Prostate gland (tissue), 2 donors: Measurements from ENCODE around the gene RBBP8. TPM values are rescaled to one million over a fixed set of nuclear protein-coding genes. Genes with fewer than 3 reads are reported as not detected.

Experiments
- DNase-seq: peaks from one replicate; pipeline ENCODE4 v3.0.0-alpha.2; 2019; ENCODE audit warnings: low spot score
- H3K27ac ChIP-seq, 2 donors: fragments of 200-600 bp; sonication (generic); 2 replicates each; pipeline ENCODE4 v1.5.1; 2017 to 2019
- H3K27me3 ChIP-seq: fragments of 200-600 bp; sonication (generic); replicated peaks from 2 replicates; pipeline ENCODE4 v1.5.1; 2019; ENCODE audit not compliant: insufficient read depth
- H3K36me3 ChIP-seq, 2 donors: fragments of 200-600 bp; sonication (generic); 1 replicate in 1 of 2; 2 replicates in 1 of 2; pipeline versions ENCODE4 v1.5.1 to v1.8.1; 2017 to 2019
- H3K4me1 ChIP-seq: fragments of 200-600 bp; sonication (generic); replicated peaks from 2 replicates; pipeline ENCODE4 v1.5.1; 2019
- H3K4me3 ChIP-seq, 2 donors: fragments of 200-600 bp; sonication (generic); 2 replicates each; pipeline ENCODE4 v1.5.1; 2017 to 2019
- H3K9me3 ChIP-seq: fragments of 200-600 bp; sonication (generic); 2 replicates; pipeline ENCODE4 v1.5.1; 2017
- CTCF ChIP-seq, 4 experiments: fragments of 200-600 bp in 2 of 4; fragments of 450-650 bp in 2 of 4; sonication (generic) in 2 of 4; IDR thresholded peaks; 1 replicate in 3 of 4; 2 replicates in 1 of 4; pipeline ENCODE4 v1.5.1; 2016 to 2019; ENCODE audit warnings: antibody characterized with exemption in 4 of 4, mild to moderate bottlenecking in 2 of 4, moderate library complexity in 2 of 4
- POLR2A ChIP-seq: fragments of 450-650 bp; IDR thresholded peaks from one replicate; pipeline ENCODE4 v1.6.1; 2016; ENCODE audit warnings: antibody characterized with exemption, mild to moderate bottlenecking
- POLR2AphosphoS5 ChIP-seq: sonication (generic); formaldehyde crosslinking; IDR thresholded peaks from one replicate; pipeline ENCODE4 v1.6.1; 2017; ENCODE audit warnings: antibody characterized with exemption
- WGBS: methylation state at CpG from one replicate; pipeline ENCODE4 v1.1.5; 2018; 5-methylcytosine and 5-hydroxymethylcytosine counted together
- intact Hi-C: fragments of 100-400 bp; cut with DNase I; formaldehyde crosslinking; loops from one replicate; pipeline ENCODE4 v1.14.2; 2022
- total RNA-seq, 2 donors: library from RNA; depleted of rRNA; stranded (reverse); fragments of >200 nt; gene quantifications; one replicate each; pipeline ENCODE4 v1.1.0, GENCODE V29; 2016

RBBP8 gene
- total RNA-seq, 2 donors from 2014 or later: 31.8 to 44.6 TPM

GRCh38 chr18:22964116-22964515, 31.0 kb downstream of the RBBP8 start:
- no peak overlapping the region for H3K27ac ChIP-seq
- no peak for DNase-seq
- H3K36me3 ChIP-seq: no peaks in the 10 kb centered on the region
- intact Hi-C loops: no loop called here
- no peaks in the 10 kb centered on the region for H3K9me3 ChIP-seq
- TF ChIP-seq CTCF (IDR thresholded peaks at IDR 0.05): no peak
- no peak for TF ChIP-seq POLR2AphosphoS5
- no peak for TF ChIP-seq POLR2A
- H3K27me3 ChIP-seq: no peaks in the 10 kb centered on the region
- no peaks in the 10 kb centered on the region for H3K4me1 ChIP-seq
- whole genome bisulfite sequencing: 68% methylated on average over 3 of the region's 3 CpGs
- H3K4me3 ChIP-seq: no peak overlapping the region

- TF ChIP-seq POLR2AphosphoS5 (no peak), CTCF (IDR thresholded peaks at IDR 0.05) (no peak), POLR2A (no peak)
- H3K4me3 ChIP-seq: no peak overlapping the region
- no peak for DNase-seq
- intact Hi-C loops: no loop called here
- no peaks in the 10 kb centered on the region for H3K4me1 ChIP-seq
- H3K36me3 ChIP-seq: no peaks in the 10 kb centered on the region
- H3K27me3 ChIP-seq: no peaks in the 10 kb centered on the region
- H3K27ac ChIP-seq: no peak overlapping the region
- no peaks in the 10 kb centered on the region for H3K9me3 ChIP-seq
Observed at GRCh38 chr18:22964722-22965121, 31.6 kb downstream of the RBBP8 start.

GRCh38 chr18:22971038-22971437, 37.9 kb downstream of the RBBP8 start:
- Histone ChIP-seq H3K4me3 (no peak overlapping the region), H3K9me3 (no peaks in the 10 kb centered on the region), H3K36me3 (no peaks in the 10 kb centered on the region), H3K27ac (no peak overlapping the region), H3K27me3 (no peaks in the 10 kb centered on the region), H3K4me1 (no peaks in the 10 kb centered on the region)
- intact Hi-C loops: no loop called here
- no peak for DNase-seq
- 78% methylated on average over 3 of the region's 3 CpGs for WGBS
- TF ChIP-seq CTCF (IDR thresholded peaks at IDR 0.05) (no peak), POLR2A (no peak), POLR2AphosphoS5 (no peak)

GRCh38 chr18:22974001-22974400, 40.9 kb downstream of the RBBP8 start:
- TF ChIP-seq POLR2AphosphoS5 (no peak), POLR2A (no peak)
- Histone ChIP-seq H3K27me3 (no peaks in the 10 kb centered on the region), H3K4me3 (no peak overlapping the region), H3K4me1 (no peaks in the 10 kb centered on the region), H3K36me3 (no peaks in the 10 kb centered on the region), H3K9me3 (no peaks in the 10 kb centered on the region), H3K27ac (no peak overlapping the region)
- intact Hi-C loops: no loop called here
- no peak for DNase-seq

GRCh38 chr18:22974707-22975106, 41.6 kb downstream of the RBBP8 start:
- 61% methylated on average over 5 of the region's 5 CpGs for WGBS
- intact Hi-C loops: no loop called here
- no peaks in the 10 kb centered on the region for H3K4me1 ChIP-seq
- no peaks in the 10 kb centered on the region for H3K27me3 ChIP-seq
- H3K36me3 ChIP-seq: no peaks in the 10 kb centered on the region
- no peaks in the 10 kb centered on the region for H3K9me3 ChIP-seq
- no peak overlapping the region for H3K4me3 ChIP-seq
- TF ChIP-seq CTCF (IDR thresholded peaks at IDR 0.05) (no peak), POLR2A (no peak), POLR2AphosphoS5 (no peak)
- DNase-seq: no peak
- no peak overlapping the region for H3K27ac ChIP-seq
